ENCODE measurements around the gene TMIGD2. TPM values are rescaled to one million over a fixed set of nuclear protein-coding genes. Genes with fewer than 3 reads are reported as not detected.

TMIGD2 gene
- total RNA-seq, 1 experiment from 2014 or later, result not detected

DNA sequence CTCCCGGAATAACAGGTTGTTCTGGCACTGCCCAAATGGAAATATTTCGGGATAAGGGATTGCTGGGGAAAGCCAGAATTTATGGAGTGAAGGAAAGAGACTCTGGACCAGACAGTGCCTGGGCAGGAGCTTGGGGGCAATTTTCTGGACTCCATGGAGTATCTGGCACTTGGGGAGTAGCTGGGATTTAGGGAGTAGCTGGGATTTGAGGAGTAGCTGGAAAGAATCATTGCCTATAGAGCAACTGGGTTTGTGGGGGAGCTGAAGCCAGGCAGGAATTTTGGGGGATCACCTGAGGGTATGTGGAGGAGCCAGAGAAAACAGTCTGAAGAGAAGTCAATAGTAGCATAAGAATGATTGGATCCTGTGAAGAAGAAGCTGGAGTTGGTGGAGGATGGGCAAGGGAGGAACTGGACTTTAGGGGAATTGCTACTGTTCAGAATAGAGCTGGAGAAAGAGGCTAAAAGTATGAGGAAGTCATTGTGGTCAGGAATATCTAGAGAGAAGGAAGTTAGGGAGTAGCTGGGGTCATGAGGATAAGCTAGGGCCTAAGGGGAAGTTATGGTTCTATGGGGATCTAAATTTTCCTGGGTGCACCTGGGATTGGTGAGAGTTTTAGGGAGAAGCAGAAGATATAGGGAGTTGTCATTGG lies 17.0 kb upstream of the TMIGD2 start:
- ChIA-PET POLR2A (ENCODE audit: unreplicated experiment) (no interaction called here), CTCF (no interaction called here)
- Histone ChIP-seq H3K9ac (ENCODE audit: low read length) (no peak overlapping the region), H3K9me2 (replicated peaks; ENCODE audit: low read length) (no peaks in the 10 kb centered on the region), H3K27ac (ENCODE audit: low read length) (no peak overlapping the region), H3K4me2 (ENCODE audit: low read length) (no peak overlapping the region), H3K79me2 (ENCODE audit: low read length) (no peaks in the 10 kb centered on the region), H3K4me3 (ENCODE audit: low read length) (no peak overlapping the region), H4K20me1 (ENCODE audit: low read length) (no peaks in the 10 kb centered on the region), H3F3A (ENCODE audit: low read length, unreplicated experiment) (no peaks in the 10 kb centered on the region), H3K27me3 (ENCODE audit: low read length) (no peaks in the 10 kb centered on the region), H2AFZ (ENCODE audit: low read length) (no peak overlapping the region), H3K4me1 (ENCODE audit: insufficient read depth, low read length) (no peaks in the 10 kb centered on the region), H3K36me3 (ENCODE audit: low read depth, low read length) (no peaks in the 10 kb centered on the region), H3K9me3 (ENCODE audit: low read length) (no peaks in the 10 kb centered on the region)
- TF ChIP-seq, protein P1, sequence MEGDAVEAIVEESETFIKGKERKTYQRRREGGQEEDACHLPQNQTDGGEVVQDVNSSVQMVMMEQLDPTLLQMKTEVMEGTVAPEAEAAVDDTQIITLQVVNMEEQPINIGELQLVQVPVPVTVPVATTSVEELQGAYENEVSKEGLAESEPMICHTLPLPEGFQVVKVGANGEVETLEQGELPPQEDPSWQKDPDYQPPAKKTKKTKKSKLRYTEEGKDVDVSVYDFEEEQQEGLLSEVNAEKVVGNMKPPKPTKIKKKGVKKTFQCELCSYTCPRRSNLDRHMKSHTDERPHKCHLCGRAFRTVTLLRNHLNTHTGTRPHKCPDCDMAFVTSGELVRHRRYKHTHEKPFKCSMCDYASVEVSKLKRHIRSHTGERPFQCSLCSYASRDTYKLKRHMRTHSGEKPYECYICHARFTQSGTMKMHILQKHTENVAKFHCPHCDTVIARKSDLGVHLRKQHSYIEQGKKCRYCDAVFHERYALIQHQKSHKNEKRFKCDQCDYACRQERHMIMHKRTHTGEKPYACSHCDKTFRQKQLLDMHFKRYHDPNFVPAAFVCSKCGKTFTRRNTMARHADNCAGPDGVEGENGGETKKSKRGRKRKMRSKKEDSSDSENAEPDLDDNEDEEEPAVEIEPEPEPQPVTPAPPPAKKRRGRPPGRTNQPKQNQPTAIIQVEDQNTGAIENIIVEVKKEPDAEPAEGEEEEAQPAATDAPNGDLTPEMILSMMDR (conservative IDR thresholded peaks at IDR 0.05; ENCODE audit: low read depth, low read length), result no peak
- TF ChIP-seq EZH2phosphoT487 (IDR thresholded peaks at IDR 0.05; ENCODE audit: borderline replicate concordance, low read length), result no peak
- TF ChIP-seq EZH2 (IDR thresholded peaks at IDR 0.05; ENCODE audit: low read length, unreplicated experiment), result no peak
- DNase-seq (no peak), ATAC-seq (no peak)
- intact Hi-C loops (cut with micrococcal nuclease), result no loop called here
- no TSS peak for BruUV-seq (replicated peaks)

DNA sequence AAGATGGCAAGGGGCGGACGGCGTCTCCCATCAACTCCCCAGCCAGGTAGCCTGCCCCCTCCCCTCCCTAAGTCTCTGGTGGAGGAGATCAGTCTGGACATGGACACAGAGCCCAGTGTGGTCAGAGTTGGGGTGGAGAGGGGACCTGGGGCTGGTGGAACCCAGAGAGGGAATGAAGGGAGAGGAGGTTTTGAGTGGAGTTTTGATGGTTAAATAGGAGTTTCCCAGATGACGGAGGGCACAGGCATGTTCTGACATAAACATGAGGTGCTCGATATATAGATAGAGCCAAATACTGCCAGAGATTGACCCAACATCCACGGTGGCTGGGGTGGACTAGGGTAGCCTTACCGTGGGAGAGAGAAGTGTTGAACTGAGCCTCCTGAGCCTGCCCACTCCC lies 16.3 kb upstream of the TMIGD2 start:
- intact Hi-C loops (cut with micrococcal nuclease), result no loop called here
- CTCF ChIA-PET, result no interaction called here

DNA sequence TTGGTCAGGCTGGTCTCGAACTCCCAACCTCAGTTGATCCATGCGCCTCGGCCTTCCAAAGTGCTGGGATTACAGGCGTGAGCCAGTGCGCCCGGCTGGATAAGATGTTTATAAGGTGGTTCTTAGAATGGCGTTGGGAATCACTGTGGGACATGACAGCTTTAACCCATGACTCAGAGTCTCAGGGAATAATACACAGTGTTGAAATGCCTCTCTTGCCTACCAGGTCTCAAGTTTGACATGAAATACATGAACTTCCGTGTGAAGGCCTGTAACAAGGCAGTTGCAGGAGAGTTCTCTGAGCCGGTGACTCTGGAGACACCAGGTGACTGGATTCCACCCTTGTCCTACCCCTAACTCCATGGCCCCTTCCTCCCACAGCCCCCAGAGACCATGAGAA lies 14.8 kb upstream of the TMIGD2 start:
- H3K27ac ChIP-seq (ENCODE audit: low read length), result no peak overlapping the region
- no TSS peak for BruUV-seq (replicated peaks)
- no peak overlapping the region for H3K9ac ChIP-seq (ENCODE audit: low read length)
- no peaks in the 10 kb centered on the region for H3K9me3 ChIP-seq (ENCODE audit: low read length)
- H3K4me2 ChIP-seq (ENCODE audit: low read length), result no peak overlapping the region
- no peak overlapping the region for H3K4me3 ChIP-seq (ENCODE audit: low read length)
- no peaks in the 10 kb centered on the region for H3K27me3 ChIP-seq (ENCODE audit: low read length)
- intact Hi-C loops (cut with micrococcal nuclease), result no loop called here
- no peak for DNase-seq
- no peaks in the 10 kb centered on the region for H3K36me3 ChIP-seq (ENCODE audit: low read depth, low read length)
- H3K79me2 ChIP-seq (ENCODE audit: low read length), result no peaks in the 10 kb centered on the region
- POLR2A ChIA-PET (ENCODE audit: unreplicated experiment), result no interaction called here
- CTCF ChIA-PET, result no interaction called here
- TF ChIP-seq EZH2 (IDR thresholded peaks at IDR 0.05; ENCODE audit: low read length, unreplicated experiment) (no peak), EZH2phosphoT487 (IDR thresholded peaks at IDR 0.05; ENCODE audit: borderline replicate concordance, low read length) (no peak)
- TF ChIP-seq, protein P1 (conservative IDR thresholded peaks at IDR 0.05; ENCODE audit: low read depth, low read length), result no peak
- ATAC-seq, result no peak
- H3F3A ChIP-seq (ENCODE audit: low read length, unreplicated experiment), result no peaks in the 10 kb centered on the region
- H4K20me1 ChIP-seq (ENCODE audit: low read length), result no peaks in the 10 kb centered on the region
- H3K4me1 ChIP-seq (ENCODE audit: insufficient read depth, low read length), result no peaks in the 10 kb centered on the region
- H3K9me2 ChIP-seq (replicated peaks; ENCODE audit: low read length), result no peaks in the 10 kb centered on the region
- H2AFZ ChIP-seq (ENCODE audit: low read length), result no peak overlapping the region

More for the DNA sequence above, 16.3 kb upstream of the TMIGD2 start:
- no peak for DNase-seq
- Histone ChIP-seq H3K27me3 (ENCODE audit: low read length) (no peaks in the 10 kb centered on the region), H2AFZ (ENCODE audit: low read length) (no peak overlapping the region), H3K4me3 (ENCODE audit: low read length) (no peak overlapping the region), H3K27ac (ENCODE audit: low read length) (no peak overlapping the region), H3K79me2 (ENCODE audit: low read length) (no peaks in the 10 kb centered on the region), H3K36me3 (ENCODE audit: low read depth, low read length) (no peaks in the 10 kb centered on the region), H3K4me2 (ENCODE audit: low read length) (no peak overlapping the region), H4K20me1 (ENCODE audit: low read length) (no peaks in the 10 kb centered on the region), H3K4me1 (ENCODE audit: insufficient read depth, low read length) (no peaks in the 10 kb centered on the region), H3K9ac (ENCODE audit: low read length) (no peak overlapping the region), H3K9me2 (replicated peaks; ENCODE audit: low read length) (no peaks in the 10 kb centered on the region), H3K9me3 (ENCODE audit: low read length) (no peaks in the 10 kb centered on the region), H3F3A (ENCODE audit: low read length, unreplicated experiment) (no peaks in the 10 kb centered on the region)
- BruUV-seq (replicated peaks), result no TSS peak
- POLR2A ChIA-PET (ENCODE audit: unreplicated experiment), result no interaction called here
- ATAC-seq, result no peak
- TF ChIP-seq, protein P1 (conservative IDR thresholded peaks at IDR 0.05; ENCODE audit: low read depth, low read length), result no peak
- TF ChIP-seq EZH2phosphoT487 (IDR thresholded peaks at IDR 0.05; ENCODE audit: borderline replicate concordance, low read length), result no peak
- no peak for TF ChIP-seq EZH2 (IDR thresholded peaks at IDR 0.05; ENCODE audit: low read length, unreplicated experiment)
